H1 (cell line): ENCODE measurements around the gene ZNG1A. TPM values are rescaled to one million over a fixed set of nuclear protein-coding genes. Genes with fewer than 3 reads are reported as not detected.

Experiments
- CTCF ChIA-PET: fragments of 300-600 bp; sonication (Branson Sonifier 250); formaldehyde crosslinking; loops from one replicate; lab custom pipeline; 2021; ENCODE audit not compliant: partially characterized antibody; lab: Charles Lee
- POLR2A ChIA-PET: fragments of 300-600 bp; sonication (Branson Sonifier 250); formaldehyde crosslinking; loops from one replicate; lab custom pipeline; 2021; ENCODE audit warnings: inconsistent platforms; ENCODE audit not compliant: partially characterized antibody; lab: Charles Lee
- DNase-seq, 2 experiments: peaks; one replicate each; pipeline versions ENCODE4 v3.0.0 to v3.0.0-alpha.2; 2010 to 2022; ENCODE audit warnings: low spot score in 2 of 2, low read depth in 1 of 2, mixed read lengths in 1 of 2
- FAIRE-seq: peaks from 2 replicates; lab custom pipeline; 2011; peaks lifted over from hg19 to GRCh38; lab: Jason Lieb, UNC
- H2AFZ ChIP-seq: 2 replicates; pipeline ENCODE4 v1.8.1; 2012; ENCODE audit warnings: low read length, inconsistent platforms
- H2AK5ac ChIP-seq: 2 replicates; pipeline ENCODE4 v1.6.1; 2013; ENCODE audit warnings: low read depth, low read length
- H2BK120ac ChIP-seq: replicated peaks from 2 replicates; pipeline ENCODE3; 2013; ENCODE audit warnings: low read depth, low read length, inconsistent platforms
- H2BK12ac ChIP-seq: 2 replicates; pipeline ENCODE4 v1.6.1; 2013; ENCODE audit warnings: low read depth, low read length
- H2BK15ac ChIP-seq: 2 replicates; pipeline ENCODE4 v1.6.1; 2013; ENCODE audit warnings: low read length
- H2BK20ac ChIP-seq: 2 replicates; pipeline ENCODE4 v1.6.1; 2013; ENCODE audit warnings: low read length
- H2BK5ac ChIP-seq: 2 replicates; pipeline ENCODE4 v1.6.1; 2013; ENCODE audit warnings: low read depth, low read length
- H3K14ac ChIP-seq: 2 replicates; pipeline ENCODE4 v1.6.1; 2013; ENCODE audit warnings: inconsistent platforms; ENCODE audit not compliant: insufficient read length
- H3K18ac ChIP-seq: 2 replicates; pipeline ENCODE4 v1.6.1; 2013; ENCODE audit warnings: low read length; ENCODE audit errors: extremely low read depth
- H3K23ac ChIP-seq: 2 replicates; pipeline ENCODE4 v1.6.1; 2013; ENCODE audit warnings: inconsistent platforms; ENCODE audit not compliant: insufficient read length
- H3K23me2 ChIP-seq: 2 replicates; pipeline ENCODE4 v1.6.1; 2013; ENCODE audit warnings: low read depth, low read length
- H3K27ac ChIP-seq: 2 replicates; pipeline ENCODE4 v1.6.1; 2011; ENCODE audit warnings: low read depth, low read length, inconsistent platforms
- H3K27me3 ChIP-seq, 4 experiments: replicated peaks in 1 of 4; 1 replicate in 1 of 4; 2 replicates in 3 of 4; pipeline versions ENCODE4 v1.6.1 to v1.8.1; 2011 to 2013; ENCODE audit warnings: low read length in 3 of 4, mild to moderate bottlenecking in 3 of 4, inconsistent platforms in 2 of 4, mixed read lengths in 2 of 4, moderate library complexity in 1 of 4; ENCODE audit not compliant: control insufficient read depth in 3 of 4, insufficient read depth in 3 of 4; ENCODE audit errors: extremely low read depth in 1 of 4
- H3K36me3 ChIP-seq, 4 experiments: 2 replicates each; pipeline versions ENCODE4 v1.6.1 to v1.8.1; 2011 to 2013; ENCODE audit warnings: mild to moderate bottlenecking in 4 of 4, low read length in 3 of 4, moderate library complexity in 2 of 4, control low read depth in 1 of 4, inconsistent platforms in 1 of 4; ENCODE audit not compliant: insufficient read depth in 4 of 4, control insufficient read depth in 2 of 4
- H3K4ac ChIP-seq: replicated peaks from 2 replicates; pipeline ENCODE3; 2013; ENCODE audit warnings: low read length, low read depth, mixed read lengths, inconsistent platforms; ENCODE audit not compliant: insufficient read length
- H3K4me1 ChIP-seq, 4 experiments: replicated peaks in 1 of 4; 1 replicate in 1 of 4; 2 replicates in 3 of 4; pipeline versions ENCODE4 v1.6.1 to v1.8.1; 2011 to 2013; ENCODE audit warnings: low read length in 3 of 4, inconsistent platforms in 2 of 4, mixed read lengths in 1 of 4; ENCODE audit not compliant: insufficient read depth in 4 of 4, control insufficient read depth in 3 of 4
- H3K4me2 ChIP-seq, 2 experiments: 2 replicates each; pipeline versions ENCODE4 v1.6.1 to v1.8.1; 2011 to 2013; ENCODE audit warnings: low read depth in 2 of 2, low read length in 2 of 2, control low read depth in 1 of 2, inconsistent platforms in 1 of 2, mild to moderate bottlenecking in 1 of 2; ENCODE audit not compliant: insufficient read depth in 1 of 2
- H3K4me3 ChIP-seq, 4 experiments: fragments of 200-600, 300-600 bp in 1 of 4; sonication (generic), shearing (Covaris generic), sonication (Bioruptor Twin) in 1 of 4; 2 replicates each; pipeline versions ENCODE4 v1.5.1 to v1.8.1; 2011 to 2016; ENCODE audit warnings: low read length in 4 of 4, low read depth in 3 of 4, control low read depth in 2 of 4, inconsistent platforms in 2 of 4, mild to moderate bottlenecking in 2 of 4, mixed read lengths in 1 of 4, moderate library complexity in 1 of 4; ENCODE audit not compliant: insufficient read depth in 2 of 4; ENCODE audit errors: extremely low read depth in 1 of 4
- H3K56ac ChIP-seq: replicated peaks from 2 replicates; pipeline ENCODE3; 2013; ENCODE audit warnings: low read depth, mild to moderate bottlenecking, mixed read lengths, low read length, inconsistent platforms; ENCODE audit not compliant: insufficient read length
- H3K79me1 ChIP-seq: 2 replicates; pipeline ENCODE4 v1.6.1; 2013; ENCODE audit warnings: low read depth, low read length, control low read depth
- H3K79me2 ChIP-seq, 2 experiments: 2 replicates each; pipeline versions ENCODE4 v1.6.1 to v1.8.1; 2012 to 2013; ENCODE audit warnings: low read length in 2 of 2, mild to moderate bottlenecking in 2 of 2, inconsistent platforms in 1 of 2; ENCODE audit not compliant: insufficient read depth in 2 of 2, control insufficient read depth in 1 of 2
- H3K9ac ChIP-seq, 4 experiments: replicated peaks in 1 of 4; 1 replicate in 1 of 4; 2 replicates in 3 of 4; pipeline versions ENCODE4 v1.6.1 to v1.8.1; 2011 to 2013; ENCODE audit warnings: low read depth in 3 of 4, low read length in 3 of 4, control low read depth in 2 of 4, mild to moderate bottlenecking in 2 of 4, moderate library complexity in 2 of 4, inconsistent platforms in 1 of 4; ENCODE audit errors: extremely low read depth in 1 of 4
- H3K9me3 ChIP-seq, 2 experiments: 2 replicates each; pipeline versions ENCODE4 v1.6.1 to v1.8.1; 2012 to 2013; ENCODE audit warnings: mild to moderate bottlenecking in 2 of 2, moderate library complexity in 2 of 2, control low read depth in 1 of 2, inconsistent platforms in 1 of 2, low read depth in 1 of 2, low read length in 1 of 2, mixed read lengths in 1 of 2; ENCODE audit not compliant: insufficient read depth in 2 of 2
- H4K20me1 ChIP-seq, 2 experiments: replicated peaks in 1 of 2; 2 replicates each; pipeline versions ENCODE3 to v1.8.1; 2011 to 2013; ENCODE audit warnings: inconsistent platforms in 2 of 2, low read length in 2 of 2, mild to moderate bottlenecking in 1 of 2; ENCODE audit not compliant: insufficient read depth in 2 of 2, control insufficient read depth in 1 of 2
- H4K5ac ChIP-seq: 2 replicates; pipeline ENCODE4 v1.6.1; 2013; ENCODE audit warnings: low read length, low read depth, mixed read lengths, inconsistent platforms; ENCODE audit not compliant: insufficient read length
- H4K8ac ChIP-seq: 2 replicates; pipeline ENCODE4 v1.8.0; 2013; ENCODE audit warnings: mild to moderate bottlenecking, moderate library complexity, low read length, inconsistent platforms; ENCODE audit not compliant: insufficient read depth; ENCODE audit errors: extremely low read depth
- H4K91ac ChIP-seq: replicated peaks from 2 replicates; pipeline ENCODE3; 2013; ENCODE audit warnings: low read length, mixed read lengths, inconsistent platforms; ENCODE audit not compliant: insufficient read length
- EGR1 ChIP-seq: IDR thresholded peaks from 2 replicates; pipeline ENCODE4 v1.6.1; 2011; ENCODE audit warnings: low read depth, low read length, borderline replicate concordance
- KDM4A ChIP-seq: IDR thresholded peaks from one replicate; pipeline ENCODE4 v1.7.1; 2012; ENCODE audit warnings: low read depth, mild to moderate bottlenecking, moderate library complexity, low read length, inconsistent platforms; ENCODE audit not compliant: severe bottlenecking
- MAX ChIP-seq: IDR thresholded peaks from 2 replicates; pipeline ENCODE4 v1.6.1; 2012; ENCODE audit warnings: inconsistent platforms
- WGBS, 2 experiments: shearing (Covaris generic) in 1 of 2; methylation state at CpG; one replicate each; pipeline versions ENCODE4 v1.1.6 to v1.1.7; 2013 to 2015; ENCODE audit warnings: low lambda C conversion rate in 2 of 2, mixed read lengths in 2 of 2, inconsistent platforms in 1 of 2, low coverage in 1 of 2, missing lambda C conversion rate in 1 of 2; ENCODE audit not compliant: insufficient replicate concordance in 2 of 2, insufficient coverage in 1 of 2, insufficient read length in 1 of 2; ENCODE audit errors: extremely low coverage in 1 of 2, missing lambda C conversion rate in 1 of 2; 5-methylcytosine and 5-hydroxymethylcytosine counted together
- polyA plus RNA-seq, 7 experiments: library from polyadenylated mRNA; depleted of rRNA in 3 of 7; stranded (reverse) in 5 of 7; unstranded in 2 of 7; fragments of >200 nt in 5 of 7; fragments of 200-250 nt in 2 of 7; gene quantifications; 1 replicate in 5 of 7; 2 replicates in 1 of 7; 4 replicates in 1 of 7; pipeline versions ENCODE4 v1.2.1 to v1.2.3, GENCODE V29; 2011 to 2013; ENCODE audit warnings: missing spikeins in 2 of 7, mixed read lengths in 2 of 7
- total RNA-seq: library from RNA; stranded (reverse); fragmentation: NEBNext Ultra II Directional; extraction: Animal tissue kit (Norgen Biotek cat#: 25700); gene quantifications from 2 replicates; pipeline ENCODE4 v1.2.1, GENCODE V29; 2021

The ZNG1A gene
- total and polyA plus RNA-seq, 2 of the 8 experiments (the other 6 are each of a cell fraction or from before 2014, with no cell fraction given), result 18.2 to 46.5 TPM

GRCh38 chr9:217950-218349 is 39.1 kb upstream of the ZNG1A start:
- 86% methylated on average over 2 of the region's 2 CpGs; no CpG with 5 or more reads in 1 of the 2 experiments for WGBS, 2 experiments
- Histone ChIP-seq H3K4ac (no peak overlapping the region), H2BK15ac (no peak overlapping the region), H3K9ac (no peak overlapping the region), H3K27me3 (peaks cover 0 to 27% (median 18%) of the 10 kb centered on the region in 4 experiments; a peak in 6 of 7 replicates), H4K91ac (no peak overlapping the region), H3K23me2 (peaks cover 3% of the 10 kb centered on the region; the same call in 1 of the 2 replicates), H3K4me1 (peaks cover 0 to 2% (median 0%) of the 10 kb centered on the region in 4 experiments; a peak in 2 of 7 replicates), H3K4me2 (no peak overlapping the region), H2AFZ (no peak overlapping the region), H3K23ac (no peak overlapping the region), H3K36me3 (no peaks in the 10 kb centered on the region), H4K8ac (no peak overlapping the region), H3K14ac (no peak overlapping the region), H4K20me1 (no peaks in the 10 kb centered on the region), H3K79me2 (no peaks in the 10 kb centered on the region), H3K79me1 (no peaks in the 10 kb centered on the region), H2BK5ac (no peak overlapping the region), H3K9me3 (no peaks in the 10 kb centered on the region; a peak in 1 of 4 replicates), H2BK20ac (no peak overlapping the region), H3K4me3 (no peak overlapping the region), H2AK5ac (no peak overlapping the region), H2BK12ac (no peak overlapping the region), H3K56ac (no peak overlapping the region), H3K27ac (no peak overlapping the region), H2BK120ac (no peak overlapping the region), H3K18ac (no peak overlapping the region), H4K5ac (no peak overlapping the region)
- DNase-seq, result no peak
- POLR2A ChIA-PET, result no interaction called here
- CTCF ChIA-PET, result no interaction called here
- no peak for TF ChIP-seq KDM4A
- TF ChIP-seq EGR1, result no peak
- TF ChIP-seq MAX, result no peak
- no peak for FAIRE-seq
